Smooth muscle cell of the pulmonary artery (primary cell): ENCODE results near the gene GJE1. TPM values are rescaled to one million over a fixed set of nuclear protein-coding genes. Genes with fewer than 3 reads are reported as not detected.

ENCODE experiments used
- total RNA-seq: library from RNA; depleted of rRNA; stranded (reverse); fragments of >200 nt; gene quantifications from 2 replicates; pipeline ENCODE4 v1.2.3, GENCODE V29; 2014

GJE1 gene, protein sequence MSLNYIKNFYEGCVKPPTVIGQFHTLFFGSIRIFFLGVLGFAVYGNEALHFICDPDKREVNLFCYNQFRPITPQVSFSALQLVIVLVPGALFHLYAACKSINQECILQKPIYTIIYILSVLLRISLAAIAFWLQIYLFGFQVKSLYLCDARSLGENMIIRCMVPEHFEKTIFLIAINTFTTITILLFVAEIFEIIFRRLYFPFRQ
- not detected in 2 replicates for total RNA-seq

DNA sequence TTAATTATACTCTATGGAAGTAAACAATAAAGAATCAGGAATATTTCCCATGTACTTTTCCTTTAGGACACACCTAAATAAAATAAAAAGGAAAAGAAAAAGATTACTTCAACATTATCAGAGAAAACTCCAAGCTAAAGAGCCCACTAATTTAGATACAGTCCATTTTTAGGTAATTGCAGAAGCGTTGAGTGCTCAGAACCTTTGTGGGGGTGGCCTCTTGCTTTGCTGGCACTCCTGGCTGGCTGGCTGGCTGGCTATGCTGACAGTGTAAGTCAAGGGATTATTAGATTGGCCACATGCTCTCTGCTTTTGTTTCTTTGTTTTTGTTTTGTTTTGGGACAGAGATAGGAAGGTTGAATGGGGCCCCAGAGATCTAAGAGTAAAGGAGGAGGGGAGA, at the start of gene GJE1:
Gene GJE1 (plus strand): TSS at position 301 of the 400 bp plus-strand sequence. CDS start 234 bp downstream, outside the sequence.

DNA sequence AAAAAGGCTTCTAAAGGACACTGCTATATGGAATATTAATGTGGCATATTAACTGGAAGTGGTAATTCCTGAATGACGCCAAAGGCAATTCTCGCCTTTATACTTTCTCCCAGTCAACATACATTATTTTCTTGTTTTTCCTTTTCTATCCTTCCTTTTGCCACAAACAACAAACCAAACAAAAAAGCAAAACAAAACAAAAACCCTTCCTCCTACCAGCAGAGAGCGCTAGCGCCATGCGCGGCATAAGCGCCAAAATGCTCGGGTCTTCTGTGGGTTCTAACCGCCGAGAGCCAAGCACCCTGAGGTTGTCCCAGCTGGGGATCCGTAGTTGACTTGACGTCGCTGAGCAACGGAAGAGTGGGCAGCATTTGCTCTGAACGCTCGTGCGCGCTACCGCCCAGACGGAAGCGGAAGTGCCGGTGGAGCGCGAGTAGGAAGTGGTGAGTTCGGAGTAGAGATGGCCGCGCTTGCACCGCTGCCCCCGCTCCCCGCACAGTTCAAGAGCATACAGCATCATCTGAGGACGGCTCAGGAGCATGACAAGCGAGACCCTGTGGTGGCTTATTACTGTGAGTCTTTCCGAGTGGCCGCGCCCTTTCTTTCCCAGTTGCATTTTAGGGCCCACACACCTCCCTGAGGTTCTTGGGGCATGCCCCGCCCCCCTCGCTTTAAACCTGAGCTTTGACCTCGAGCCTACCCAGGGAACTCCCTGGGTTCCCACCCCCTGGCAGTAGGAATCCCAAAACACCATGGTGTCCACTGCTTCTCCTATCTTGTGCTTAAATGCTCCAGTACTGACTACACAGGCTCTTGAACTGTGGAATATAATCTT, 14.3 kb downstream of the GJE1 start, which contains the start of the genes NMBR and VTA1:
Gene NMBR (minus strand): TSS at position 295 of the 835 bp plus-strand sequence. CDS start 58,464 bp downstream, outside the sequence.
Gene VTA1 (plus strand): TSS at position 436 of the 835 bp plus-strand sequence. CDS start 25 bp downstream, at position 461.

Other genes with a start within 250 kb of the GJE1 start
- gene NMBR, start 14.2 kb downstream of the GJE1 start, total RNA-seq, result 0.07 TPM in 2 replicates
- 53.1 and 57.6 TPM in 2 replicates for gene VTA1, start 14.3 kb downstream of the GJE1 start, total RNA-seq
- 0.33 and 2.1 TPM in 2 replicates for gene ADGRG6, start 169.1 kb downstream of the GJE1 start, total RNA-seq